Posterior vena cava (tissue), 2 donors: ENCODE measurements around the gene COL19A1. TPM values are rescaled to one million over a fixed set of nuclear protein-coding genes. Genes with fewer than 3 reads are reported as not detected.
"Not testable (repeated sequence)": the region's sequence is repeated elsewhere in the genome, so short reads cannot be mapped to it uniquely, and the experiment has no call there.

Source experiments
- DNase-seq: peaks from one replicate; pipeline ENCODE4 v3.0.0-alpha.2; 2020; ENCODE audit warnings: low spot score
- intact Hi-C, 2 donors: fragments of 100-400 bp; cut with DNase I; formaldehyde crosslinking; loops; one replicate each; pipeline versions ENCODE4 v1.14.1 to v1.14.2; 2022 to 2023
- total RNA-seq, 2 donors: library from RNA; stranded (reverse); fragmentation: NEBNext Ultra II Directional; extraction: Animal tissue kit (Norgen Biotek cat#: 25700); gene quantifications; one replicate each; pipeline ENCODE4 v1.2.1, GENCODE V29; 2021
- donor health status: DM: yes; HTN: yes; CAD: no.
- donor health status: DM: yes; HTN: yes; CAD: no.

The COL19A1 gene
- total RNA-seq, 2 donors from 2014 or later: 0.14 to 0.46 TPM

DNA sequence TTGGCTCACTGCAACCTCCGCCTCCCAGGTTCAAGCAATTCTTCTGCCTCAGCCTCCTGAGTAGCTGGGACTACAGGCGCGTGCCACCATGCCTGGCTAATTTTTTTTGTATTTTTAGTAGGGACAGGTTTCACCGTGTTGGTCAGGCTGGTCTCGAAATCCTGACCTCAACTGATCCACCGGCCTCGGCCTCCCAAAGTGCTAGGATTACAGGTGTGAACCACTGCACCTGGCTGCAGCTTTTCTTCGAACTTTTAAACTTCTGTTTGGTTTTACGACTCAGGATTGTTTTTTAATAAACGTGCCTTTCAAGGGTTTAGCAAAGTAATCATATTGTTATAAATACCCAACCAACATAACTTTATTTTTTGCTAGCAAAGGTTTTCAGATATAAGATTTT, 156.8 kb downstream of the COL19A1 start:
- DNase-seq, intact Hi-C loops: not testable (repeated sequence)

DNA sequence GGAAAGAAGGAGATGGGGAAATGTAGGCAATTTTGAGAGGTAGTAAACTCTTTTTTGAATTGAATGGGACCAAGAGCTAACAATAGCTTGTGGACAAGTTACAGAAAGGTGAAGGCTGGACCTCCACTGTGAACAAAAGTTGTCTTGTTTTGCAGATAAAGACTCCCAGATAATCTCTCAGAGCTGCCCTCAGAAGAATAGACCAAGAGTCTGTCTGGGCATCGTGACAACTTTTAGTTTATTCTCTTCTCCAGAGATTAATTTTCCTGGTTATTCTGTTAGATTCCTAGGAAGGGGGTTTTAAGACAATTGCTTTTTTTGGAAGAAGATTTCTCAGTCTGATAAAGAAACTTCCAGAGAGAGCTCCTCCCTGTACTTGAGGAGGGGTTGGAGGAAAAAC, 161.9 kb downstream of the COL19A1 start:
- no peak for DNase-seq
- intact Hi-C loops: no loop called here

DNA sequence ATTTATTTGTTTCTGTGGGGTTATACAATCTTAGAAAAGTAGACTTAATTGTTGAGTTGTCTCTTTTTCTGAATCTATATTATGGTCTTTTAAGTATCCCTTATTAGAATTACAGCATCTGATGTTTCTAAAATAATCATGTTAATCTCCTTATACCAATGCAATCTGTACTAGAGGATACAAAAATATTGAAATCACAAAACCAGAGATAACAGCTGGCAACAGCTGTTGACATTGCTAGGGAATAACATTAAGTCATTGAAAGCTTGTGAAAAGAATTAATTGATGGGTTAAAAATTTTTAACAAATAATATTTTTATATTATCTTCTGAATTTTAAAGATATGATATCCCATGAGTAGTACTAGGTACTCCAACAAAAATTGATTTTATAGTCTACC, 162.6 kb downstream of the COL19A1 start:
- intact Hi-C loops: no loop called here
- no peak for DNase-seq

DNA sequence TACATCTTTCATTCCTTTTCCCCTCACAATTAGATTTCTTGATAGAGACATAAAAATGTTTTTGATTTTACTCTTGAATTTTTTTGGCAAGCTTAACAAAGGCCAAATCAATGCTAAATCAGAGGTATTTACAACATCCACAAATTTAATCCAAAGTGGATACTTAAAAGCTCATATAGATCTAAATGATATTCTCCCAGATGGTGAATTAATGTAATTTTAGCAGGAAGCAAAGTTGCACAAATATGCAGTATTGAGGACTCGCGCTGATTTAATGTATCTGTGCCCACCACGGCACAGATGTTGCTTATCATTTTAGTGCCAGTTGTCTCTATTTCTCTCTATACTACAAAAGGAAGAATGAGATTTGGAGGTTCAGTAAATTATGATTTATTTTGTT, 167.4 kb downstream of the COL19A1 start:
- intact Hi-C loops: no loop called here
- no peak for DNase-seq

DNA sequence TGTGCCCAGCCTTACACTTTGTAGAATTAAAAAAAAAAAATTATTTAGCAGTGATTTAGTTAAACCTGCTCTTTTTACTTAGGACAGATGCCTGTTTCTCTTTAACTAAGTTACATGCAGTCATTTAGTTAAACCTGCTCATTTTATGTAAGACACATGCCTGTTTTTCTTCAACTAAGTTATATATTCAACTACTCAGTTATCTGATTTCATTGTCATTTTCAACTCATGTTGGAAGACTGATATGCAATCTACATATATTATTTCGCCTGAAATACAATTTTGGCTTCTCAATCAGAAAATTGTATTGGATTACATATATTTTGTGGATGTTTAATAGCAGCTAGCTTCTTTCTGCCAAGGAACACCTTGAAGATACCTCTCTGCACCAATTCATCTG, 171.1 kb downstream of the COL19A1 start:
- intact Hi-C loops: no loop called here

DNA sequence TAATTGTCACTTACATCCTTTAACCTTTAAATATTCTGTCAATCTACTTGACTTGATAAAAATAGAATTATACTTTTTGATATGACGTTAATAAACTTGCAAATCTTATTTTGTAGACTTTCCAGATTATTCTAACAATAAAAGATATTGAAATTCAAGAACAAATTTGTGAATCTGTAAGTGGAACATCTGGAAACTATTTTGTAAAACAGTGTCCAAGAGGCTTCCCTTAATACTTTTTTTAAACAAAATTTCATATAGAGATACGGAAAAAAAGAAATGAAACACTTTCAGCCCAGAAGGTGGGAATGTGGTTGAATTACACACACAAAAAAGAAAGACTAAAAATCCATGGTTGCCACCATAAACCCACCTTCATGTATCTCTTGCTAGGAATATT, 174.4 kb downstream of the COL19A1 start:
- intact Hi-C loops: no loop called here
- DNase-seq: no peak

More for the DNA sequence above, 171.1 kb downstream of the COL19A1 start:
- no peak for DNase-seq

DNA sequence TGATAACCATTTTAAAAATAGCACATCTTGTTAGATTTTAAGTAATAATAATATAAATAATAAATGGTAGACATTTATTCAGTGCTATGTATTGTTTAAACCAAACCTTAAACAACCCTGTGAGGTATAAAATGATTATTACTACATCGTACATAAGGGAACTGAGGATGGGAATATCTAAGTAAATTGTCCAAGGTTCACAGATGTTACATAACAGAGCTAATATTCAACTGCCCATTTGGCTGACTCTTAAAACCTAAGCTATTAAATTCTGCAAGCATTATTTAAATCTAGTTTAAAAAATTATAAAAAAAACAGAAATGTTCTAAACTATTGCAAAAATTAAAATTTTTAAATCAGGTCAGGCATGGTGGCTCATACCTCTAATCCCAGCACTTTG, 175.1 kb downstream of the COL19A1 start:
- no peak for DNase-seq
- intact Hi-C loops: no loop called here

DNA sequence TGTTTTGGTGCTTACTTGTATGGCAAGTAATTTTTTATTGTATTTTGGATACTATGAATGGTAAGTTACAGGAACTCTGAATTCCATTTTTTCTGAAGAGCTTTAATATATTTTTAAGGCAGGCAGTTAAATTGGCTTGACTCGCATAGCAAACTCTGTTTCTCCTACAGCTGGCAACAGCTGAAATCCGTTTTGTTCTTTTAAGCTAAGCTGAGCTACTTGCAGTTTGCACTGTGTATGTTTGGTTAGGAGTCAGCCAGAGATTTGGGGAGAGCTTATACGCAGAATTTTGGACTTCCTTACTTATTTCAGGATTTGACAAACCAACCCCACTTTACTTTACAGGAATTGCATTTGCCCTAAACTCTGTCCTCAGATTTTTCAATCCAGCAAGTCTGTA, 179.1 kb downstream of the COL19A1 start:
- DNase-seq: no peak
- intact Hi-C loops: no loop called here

DNA sequence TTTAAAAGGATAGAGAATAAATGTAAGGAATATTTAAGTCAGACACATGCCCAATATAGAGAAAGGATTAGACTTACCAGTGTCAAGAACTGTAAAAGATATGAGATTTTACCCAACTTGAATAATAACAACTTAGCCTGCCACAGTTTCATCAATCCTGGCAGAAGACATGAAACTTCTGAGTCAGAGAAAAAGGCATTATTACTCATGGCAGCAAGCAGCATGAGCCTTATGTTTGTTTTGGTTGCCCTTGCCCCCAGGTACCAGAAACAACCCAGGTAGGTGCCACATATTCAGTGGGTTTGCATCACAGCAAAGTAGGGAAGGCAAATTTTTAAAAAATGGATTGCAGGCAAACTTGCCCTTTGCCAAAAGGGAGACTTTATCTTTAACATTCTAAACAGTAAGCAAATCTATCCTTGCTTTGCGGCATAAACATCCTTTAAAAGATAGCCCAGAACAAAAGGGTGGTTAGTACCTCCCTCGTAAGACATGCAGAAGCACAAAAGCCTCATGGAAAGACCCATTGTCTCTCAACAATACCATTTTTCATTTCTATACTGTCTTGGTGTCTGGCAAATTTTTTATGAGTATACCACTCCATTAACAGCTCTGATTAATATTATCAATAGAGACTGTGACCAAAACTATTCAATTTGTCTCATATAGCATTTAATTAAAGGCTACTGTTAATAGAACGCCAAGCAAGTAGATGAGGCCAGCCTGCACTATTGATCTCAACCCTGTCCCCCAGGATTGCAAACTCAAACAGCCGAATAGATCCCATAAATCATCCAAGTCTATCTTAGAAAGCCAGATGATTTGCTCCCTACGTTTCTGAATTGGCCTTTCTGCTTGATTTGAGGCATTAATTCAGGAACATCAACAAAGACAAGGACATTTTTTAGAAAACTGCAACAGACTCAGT, 185.1 kb downstream of the COL19A1 start:
- intact Hi-C loops: no loop called here
- DNase-seq: no peak

DNA sequence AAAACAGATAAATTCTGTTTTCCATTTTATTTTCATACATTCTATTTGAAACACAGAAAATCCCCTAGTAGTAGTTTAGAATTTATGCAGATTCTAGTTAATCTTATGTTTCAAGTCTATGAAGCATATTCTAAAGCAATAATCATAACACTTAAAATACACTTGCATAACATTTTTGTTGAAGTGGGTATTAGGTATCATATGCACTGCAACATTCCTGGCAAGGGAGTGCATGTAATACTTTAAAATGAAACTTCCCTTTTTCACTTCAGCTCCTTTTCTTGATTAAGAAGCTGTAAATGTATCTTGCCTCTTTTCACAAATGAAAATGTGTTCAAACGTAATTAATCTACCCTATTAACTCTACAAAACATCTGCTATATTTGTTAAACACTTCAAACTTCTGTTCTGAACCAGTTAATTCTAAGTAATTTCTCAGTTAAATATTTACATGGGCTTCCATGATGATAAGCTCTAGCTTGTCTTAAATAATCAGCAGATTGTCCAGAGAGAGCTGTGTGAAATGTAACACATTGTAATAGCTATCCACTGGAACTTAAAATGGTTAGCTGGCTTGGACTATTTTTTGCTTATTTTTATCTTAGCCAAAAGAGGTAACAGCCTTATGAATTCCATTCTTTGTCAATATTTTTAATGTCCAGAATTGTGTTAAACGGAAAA, 192.8 kb downstream of the COL19A1 start:
- no peak for DNase-seq
- intact Hi-C loops: loop anchor here in 1 of 2 donors (1.0 kb wide), 1 partner anchor 21 kb away; no protein-coding TSS in a partner anchor

DNA sequence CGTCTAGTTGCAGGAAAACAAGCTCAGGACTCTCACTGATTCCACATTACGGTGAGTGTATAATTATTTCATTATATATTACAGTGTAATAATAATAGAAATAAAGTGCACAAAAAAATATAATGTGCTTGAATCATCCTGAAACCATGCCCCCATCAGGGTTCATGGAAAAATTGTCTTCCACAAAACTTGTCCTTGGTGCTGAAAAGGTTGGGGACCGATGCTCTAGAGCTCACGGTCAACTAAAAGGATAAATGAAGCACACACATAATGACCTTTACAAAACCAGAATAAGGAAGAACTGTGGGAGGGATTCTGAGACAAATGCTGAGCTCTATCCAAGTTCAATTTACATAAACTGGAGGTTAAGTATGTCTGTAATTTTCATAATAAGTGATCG, 194.3 kb downstream of the COL19A1 start:
- intact Hi-C loops: no loop called here
- DNase-seq: no peak

DNA sequence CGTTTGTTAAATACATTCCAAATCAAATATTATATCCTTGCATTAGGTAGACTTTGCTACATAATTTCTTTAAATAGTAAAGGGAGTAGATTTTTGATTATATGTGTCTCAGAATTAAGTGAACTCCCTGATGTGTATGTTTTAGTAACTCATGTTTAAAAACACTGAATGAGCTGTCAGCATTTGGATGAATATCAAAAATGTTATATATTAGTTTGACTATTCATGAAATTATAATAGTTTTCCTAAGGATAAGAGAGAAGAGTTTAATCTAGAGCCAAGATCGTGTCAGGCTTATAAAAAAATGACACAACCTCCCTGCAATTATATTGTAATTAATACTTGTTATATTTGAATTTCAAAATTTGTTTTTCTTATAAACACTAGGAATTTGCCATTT, 195.2 kb downstream of the COL19A1 start:
- intact Hi-C loops: no loop called here
- no peak for DNase-seq

DNA sequence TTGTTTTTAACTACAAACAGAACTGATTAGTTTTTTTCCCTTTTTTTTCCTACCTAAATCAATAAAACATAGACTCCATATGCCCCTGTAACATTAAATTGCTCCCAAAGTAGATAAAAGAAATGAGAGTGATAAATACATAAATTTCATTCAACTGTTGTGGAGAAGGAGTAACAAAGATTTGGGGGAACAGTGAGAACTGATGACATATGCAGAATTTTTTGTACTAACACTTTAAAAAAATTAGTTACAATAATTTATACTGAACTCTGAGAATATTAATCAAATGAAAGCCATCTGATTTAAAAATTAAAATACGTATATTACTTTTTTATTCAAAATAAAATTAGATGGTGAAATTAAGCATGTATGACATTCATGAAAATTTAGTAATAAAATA, 195.7 kb downstream of the COL19A1 start:
- no peak for DNase-seq
- intact Hi-C loops: no loop called here

DNA sequence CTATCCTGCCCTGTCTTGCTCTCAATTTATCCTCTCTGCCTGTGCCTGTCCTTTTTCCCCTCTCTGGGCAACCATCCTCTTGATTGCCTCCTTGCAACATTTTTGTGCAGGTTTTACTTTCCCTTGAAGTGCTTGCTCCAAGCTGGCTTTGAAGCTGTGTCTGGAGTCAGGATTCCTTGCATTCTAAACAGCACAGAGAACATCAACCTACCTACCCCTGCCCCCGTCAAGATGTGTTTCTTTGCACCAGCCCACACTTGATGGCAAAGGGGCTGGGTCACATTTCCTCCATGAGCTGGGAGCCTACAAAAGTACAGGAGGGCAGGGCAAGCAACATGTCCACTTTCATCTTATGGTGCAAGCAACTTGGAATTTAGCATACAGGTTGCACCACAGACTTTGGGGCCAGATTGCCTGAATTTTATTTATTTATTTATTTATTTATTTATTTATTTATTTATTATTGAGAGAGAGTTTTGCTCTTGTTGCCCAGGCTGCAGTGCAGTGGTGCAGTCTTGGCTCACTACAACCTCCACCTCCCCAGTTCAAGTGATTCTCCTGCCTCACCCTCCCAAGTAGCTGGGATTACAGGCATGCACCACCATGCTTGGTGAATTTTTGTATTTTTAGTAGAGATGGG, 206.3 kb downstream of the COL19A1 start:
- intact Hi-C loops: no loop called here
- no peak for DNase-seq

DNA sequence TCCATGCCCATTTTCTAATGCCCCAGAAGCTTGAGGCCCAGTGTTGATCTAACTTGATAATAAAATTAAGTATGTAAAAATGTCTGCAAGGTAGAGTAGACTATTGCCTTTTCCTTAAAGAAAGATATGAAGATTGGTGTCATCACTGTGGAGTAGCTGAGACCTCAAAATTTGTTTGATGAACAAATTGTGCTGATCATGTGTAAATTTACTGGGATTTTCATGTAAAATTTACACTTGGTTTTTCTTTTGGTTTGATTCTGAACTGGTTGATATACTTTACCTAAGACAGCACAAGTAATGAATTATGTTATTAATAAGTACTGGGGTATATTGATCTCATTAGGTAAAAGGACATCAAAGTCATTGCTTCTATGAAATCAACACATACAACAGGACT, 207.3 kb downstream of the COL19A1 start:
- no peak for DNase-seq
- intact Hi-C loops: no loop called here

DNA sequence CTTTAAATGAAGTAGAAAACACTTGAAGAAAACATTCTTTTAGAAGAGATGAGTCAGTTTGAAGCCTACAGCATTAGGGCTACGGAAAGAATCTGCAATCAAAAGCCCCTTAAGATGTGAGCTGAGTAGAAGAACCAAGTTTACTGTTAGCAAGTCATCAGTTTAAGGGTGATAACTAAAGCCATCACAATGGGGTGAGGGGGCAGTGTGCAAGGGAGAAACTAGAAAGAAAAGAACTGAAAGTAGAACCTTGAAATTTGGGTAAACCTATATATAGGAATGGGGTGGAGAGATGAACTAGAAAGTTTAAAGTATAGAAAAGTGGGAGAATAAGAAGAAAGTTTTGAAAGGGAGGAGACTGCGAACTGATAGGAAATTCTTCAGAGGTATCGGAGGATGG, 212.9 kb downstream of the COL19A1 start:
- no peak for DNase-seq
- intact Hi-C loops: no loop called here

DNA sequence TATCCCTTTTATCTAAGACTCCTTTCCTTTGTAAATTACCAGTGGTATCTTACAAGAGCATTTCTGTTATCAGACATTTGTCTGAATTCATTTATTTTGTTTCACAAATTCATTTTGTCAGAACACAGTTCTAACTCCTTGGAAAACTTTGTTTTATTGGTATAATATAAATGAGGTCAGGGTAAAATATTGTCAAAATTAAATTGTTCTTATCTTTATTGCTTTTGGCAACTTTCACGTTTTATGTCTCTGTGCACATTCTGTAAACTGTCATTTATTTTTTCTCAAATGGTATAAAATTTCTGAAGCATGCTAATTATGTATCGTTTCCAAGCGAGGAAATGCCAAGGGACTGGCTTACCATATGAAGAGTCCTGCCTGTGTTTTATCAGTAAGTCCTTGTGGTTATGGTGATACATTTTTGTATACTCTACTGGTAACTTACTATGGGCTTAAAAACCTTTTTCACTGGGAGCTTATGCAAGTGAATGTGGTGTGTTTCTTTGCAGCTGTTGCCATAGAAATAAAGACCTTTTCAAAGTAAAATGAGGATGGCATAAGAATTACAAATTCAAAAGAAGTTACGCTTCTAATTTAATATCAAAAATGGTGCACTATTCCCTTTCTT, 214.2 kb downstream of the COL19A1 start:
- no peak for DNase-seq
- intact Hi-C loops: no loop called here

DNA sequence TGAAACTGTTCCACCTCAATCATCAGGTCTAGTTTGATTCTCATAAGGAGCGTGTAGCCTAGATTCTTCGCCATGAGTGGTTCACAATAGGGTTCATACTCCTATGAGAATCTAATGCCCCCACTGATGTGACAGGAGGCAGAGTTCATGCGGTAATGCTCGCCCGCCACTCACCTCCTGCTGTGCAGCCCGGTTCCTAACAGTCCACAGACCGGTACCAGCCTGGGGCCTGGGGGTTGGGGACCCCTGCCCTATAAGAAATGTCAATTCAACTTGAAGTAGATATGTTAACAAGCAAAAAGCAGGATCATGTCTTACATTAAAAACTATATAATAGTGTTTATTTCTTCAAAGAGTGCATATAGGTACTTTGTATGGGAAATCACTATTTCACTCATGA, 216.5 kb downstream of the COL19A1 start:
- intact Hi-C loops: no loop called here
- DNase-seq: no peak

DNA sequence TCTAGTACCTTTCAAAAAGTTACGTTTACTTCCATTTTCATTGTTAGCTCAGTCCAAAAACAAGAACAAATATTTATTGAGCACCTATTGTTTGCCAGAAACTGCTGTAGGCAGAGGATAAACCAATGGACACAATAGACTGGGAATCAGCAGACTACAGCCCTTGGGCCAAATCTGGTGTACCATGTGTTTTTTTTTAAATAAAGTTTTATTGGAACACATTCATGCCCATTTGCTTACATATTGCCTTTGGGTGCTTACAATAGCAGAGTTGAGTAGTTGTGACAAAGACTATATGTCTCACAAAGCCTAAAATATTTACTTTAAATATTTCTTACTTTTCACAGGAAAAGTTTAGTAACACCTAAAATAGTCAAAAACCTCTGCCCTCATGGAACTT, 220.4 kb downstream of the COL19A1 start:
- no peak for DNase-seq
- intact Hi-C loops: no loop called here

DNA sequence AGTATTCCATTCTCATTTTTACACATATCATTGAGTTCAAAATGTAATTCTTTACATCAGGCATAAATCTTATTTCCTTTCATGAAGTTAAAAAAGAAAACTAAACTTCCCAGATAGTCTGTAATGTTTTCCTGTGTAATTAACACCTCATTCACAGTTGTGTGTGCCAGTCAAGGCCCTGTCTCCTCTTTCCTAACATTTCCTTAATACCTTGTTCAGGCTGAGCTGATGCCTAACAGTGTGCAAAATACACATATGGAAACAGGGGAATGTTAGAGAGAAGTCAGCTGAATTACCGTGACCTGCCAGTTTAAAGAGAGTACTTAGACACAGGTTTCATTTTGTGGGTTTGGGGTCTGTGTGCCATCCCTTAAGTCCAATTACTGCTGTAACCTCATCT, 227.8 kb downstream of the COL19A1 start:
- DNase-seq: no peak
- intact Hi-C loops: no loop called here
